ENCODE data around the gene ARHGDIB.

The ARHGDIB gene

GRCh38 chr12:14904854-14905253 is 56.5 kb downstream of the ARHGDIB start:
- no peak for FAIRE-seq

GRCh38 chr12:14903386-14904098 is 57.9 kb downstream of the ARHGDIB start:
- DNase-seq (ENCODE audit: insufficient read length, low spot score) (no peak), FAIRE-seq (no peak)

More at GRCh38 chr12:14904854-14905253, 56.5 kb downstream of the ARHGDIB start:
- no peak for DNase-seq (ENCODE audit: insufficient read length, low spot score)

GRCh38 chr12:14902465-14902864 is 58.9 kb downstream of the ARHGDIB start:
- FAIRE-seq (no peak), DNase-seq (ENCODE audit: insufficient read length, low spot score) (no peak)

GRCh38 chr12:14901228-14901562 is 60.2 kb downstream of the ARHGDIB start:
- FAIRE-seq (no peak), DNase-seq (ENCODE audit: insufficient read length, low spot score) (no peak)

GRCh38 chr12:14900521-14901227 is 60.7 kb downstream of the ARHGDIB start:
- FAIRE-seq: no peak
- no peak for DNase-seq (ENCODE audit: insufficient read length, low spot score)

GRCh38 chr12:14896521-14897169 is 64.8 kb downstream of the ARHGDIB start:
- DNase-seq (ENCODE audit: insufficient read length, low spot score): no peak
- no peak for FAIRE-seq

GRCh38 chr12:14893506-14894250 is 67.7 kb downstream of the ARHGDIB start:
- DNase-seq (ENCODE audit: insufficient read length, low spot score): no peak
- peak; percentile 37 for FAIRE-seq

- DNase-seq (ENCODE audit: insufficient read length, low spot score): no peak
- FAIRE-seq: no peak
These were observed 68.5 kb downstream of the ARHGDIB start for GRCh38 chr12:14892726-14893505.

All from GM19239 (cell line).